GM12878 (cell line): ENCODE measurements around the gene TOX2. TPM values are rescaled to one million over a fixed set of nuclear protein-coding genes. Genes with fewer than 3 reads are reported as not detected.

ENCODE experiments used
- ATAC-seq: fragments of 200-7000 bp; cut with Tn5 transposase; 3 replicates; pipeline ENCODE4 v1.9.1; 2020; ENCODE audit warnings: mild to moderate bottlenecking, moderate library complexity
- BruUV-seq: library from RNA; stranded (reverse); fragments of 400-500 nt; replicated peaks from 2 replicates; lab custom pipeline; 2021; lab: Mats Ljungman, UMichigan
- CTCF ChIA-PET: fragments of 300-600 bp; sonication (Branson Sonifier 250); formaldehyde crosslinking; extraction: SDS; loops from one replicate; lab custom pipeline; 2021; ENCODE audit warnings: inconsistent platforms; lab: Yijun Ruan, JAX
- POLR2A ChIA-PET: fragments of 350-600 bp; formaldehyde crosslinking; extraction: SDS; loops from one replicate; lab custom pipeline; 2021; ENCODE audit warnings: inconsistent platforms; lab: Charles Lee
- RAD21 ChIA-PET: fragments of 300-600 bp; sonication (Branson Sonifier 250); formaldehyde crosslinking; loops from one replicate; lab custom pipeline; 2023; ENCODE audit warnings: antibody characterized with exemption; ENCODE audit not compliant: unreplicated experiment; lab: Charles Lee
- SMC1A ChIA-PET: fragments of 300-600 bp; sonication (Branson Sonifier 250); formaldehyde crosslinking; loops from one replicate; lab custom pipeline; 2023; ENCODE audit not compliant: unreplicated experiment, uncharacterized antibody; lab: Charles Lee
- DNase-seq: peaks from one replicate; pipeline ENCODE4 v3.0.0-alpha.2; 2011; ENCODE audit warnings: low read depth, low spot score
- FAIRE-seq: peaks from 3 replicates; lab custom pipeline; 2011; peaks lifted over from hg19 to GRCh38; lab: Jason Lieb, UNC
- H2AFZ ChIP-seq: 2 replicates; pipeline ENCODE4 v1.6.0; 2011; ENCODE audit warnings: low read depth, low read length, control low read depth; ENCODE audit not compliant: control insufficient read depth
- H3K27ac ChIP-seq: 2 replicates; pipeline ENCODE4 v1.5.1; 2011; ENCODE audit warnings: control low read depth; ENCODE audit not compliant: control insufficient read depth, insufficient read depth
- H3K27me3 ChIP-seq, 2 experiments: replicated peaks in 1 of 2; 2 replicates each; pipeline versions ENCODE4 v1.6.0 to v1.6.1; 2011; ENCODE audit warnings: low read length in 1 of 2; ENCODE audit not compliant: control insufficient read depth in 2 of 2, insufficient read depth in 2 of 2
- H3K36me3 ChIP-seq, 2 experiments: 2 replicates each; pipeline ENCODE4 v1.5.1; 2011; ENCODE audit warnings: low read length in 1 of 2; ENCODE audit not compliant: control insufficient read depth in 2 of 2, insufficient read depth in 2 of 2
- H3K4me1 ChIP-seq: 2 replicates; pipeline ENCODE4 v1.6.1; 2011; ENCODE audit warnings: mild to moderate bottlenecking, low read length, moderate library complexity, mixed read lengths; ENCODE audit not compliant: control insufficient read depth, insufficient read depth
- H3K4me2 ChIP-seq: 2 replicates; pipeline ENCODE4 v1.6.0; 2011; ENCODE audit warnings: control low read depth; ENCODE audit not compliant: control insufficient read depth, insufficient read depth
- H3K4me3 ChIP-seq: fragments of 200-600 bp; sonication (generic); 2 replicates; pipeline ENCODE4 v1.5.1; 2016
- H3K79me2 ChIP-seq: 2 replicates; pipeline ENCODE4 v1.6.0; 2011; ENCODE audit warnings: low read length; ENCODE audit not compliant: control insufficient read depth, insufficient read depth
- H3K9ac ChIP-seq: 2 replicates; pipeline ENCODE4 v1.8.0; 2011; ENCODE audit warnings: low read length, control low read depth, mixed read lengths; ENCODE audit not compliant: control insufficient read depth, insufficient read depth
- H3K9me3 ChIP-seq: replicated peaks from 3 replicates; pipeline ENCODE4 v1.5.1; 2011; ENCODE audit warnings: mild to moderate bottlenecking, low read length; ENCODE audit not compliant: control insufficient read depth, insufficient read depth
- H4K20me1 ChIP-seq: 2 replicates; pipeline ENCODE4 v1.6.0; 2011; ENCODE audit not compliant: control insufficient read depth, insufficient read depth
- BCL3 ChIP-seq: IDR thresholded peaks from 2 replicates; pipeline ENCODE4 v1.6.1; 2011; ENCODE audit warnings: borderline replicate concordance, low read depth, mild to moderate bottlenecking, moderate library complexity, low read length; ENCODE audit not compliant: insufficient read depth, poor library complexity, severe bottlenecking
- EED ChIP-seq: sonication (generic); IDR thresholded peaks from 2 replicates; pipeline ENCODE4 v1.6.1; 2016; ENCODE audit warnings: antibody characterized with exemption, low read depth
- MYC ChIP-seq: IDR thresholded peaks from 2 replicates; pipeline ENCODE4 v1.6.1; 2011; ENCODE audit warnings: mild to moderate bottlenecking, low read length, moderate library complexity, inconsistent platforms; ENCODE audit not compliant: insufficient read depth, insufficient replicate concordance, insufficient read length, severe bottlenecking
- NRF1 ChIP-seq: conservative IDR thresholded peaks from 2 replicates; pipeline ENCODE4 v1.6.1; 2011; ENCODE audit warnings: mild to moderate bottlenecking, low read depth, low read length, improper control_type of control experiment
- POLR2A ChIP-seq: IDR thresholded peaks from 2 replicates; pipeline ENCODE4 v1.6.1; 2011; ENCODE audit warnings: low read depth, mild to moderate bottlenecking, low read length
- RAD21 ChIP-seq: IDR thresholded peaks from 2 replicates; pipeline ENCODE4 v1.6.1; 2011; ENCODE audit warnings: mild to moderate bottlenecking, low read depth, low read length, moderate library complexity; ENCODE audit not compliant: insufficient read depth
- RELA ChIP-seq: fragments of 450-650 bp; IDR thresholded peaks from 2 replicates; pipeline ENCODE4 v1.8.0; 2014; ENCODE audit warnings: borderline replicate concordance; ENCODE audit not compliant: partially characterized antibody
- SUZ12 ChIP-seq: fragments of 200-600 bp; sonication (generic); IDR thresholded peaks from one replicate; pipeline ENCODE4 v1.6.1; 2018; ENCODE audit warnings: antibody characterized with exemption, mild to moderate bottlenecking; ENCODE audit not compliant: unreplicated experiment
- USF2 ChIP-seq: IDR thresholded peaks from 2 replicates; pipeline ENCODE4 v1.6.1; 2011; ENCODE audit warnings: low read depth, low read length, improper control_type of control experiment, borderline replicate concordance
- WRNIP1 ChIP-seq: IDR thresholded peaks from 2 replicates; pipeline ENCODE4 v1.6.1; 2011; ENCODE audit warnings: low read depth, low read length, improper control_type of control experiment, borderline replicate concordance
- YBX1 ChIP-seq: fragments of 450-650 bp; IDR thresholded peaks from 2 replicates; pipeline ENCODE4 v1.6.1; 2016; ENCODE audit warnings: antibody characterized with exemption
- WGBS: methylation state at CpG from one replicate; pipeline ENCODE4 v1.1.6; 2016; ENCODE audit warnings: low lambda C conversion rate; ENCODE audit not compliant: insufficient replicate concordance, insufficient coverage; ENCODE audit errors: missing lambda C conversion rate; 5-methylcytosine and 5-hydroxymethylcytosine counted together
- in situ Hi-C: fragments of 300-500 bp; cut with MboI; formaldehyde crosslinking; loops from 9 replicates; pipeline ENCODE4 v1.14.3; 2018; ENCODE audit warnings: mixed read lengths
- intact Hi-C: fragments of 100-400 bp; cut with micrococcal nuclease; formaldehyde crosslinking; loops from one replicate; pipeline ENCODE4 v1.14.2; 2022; ENCODE audit not compliant: unreplicated experiment
- polyA plus RNA-seq, 11 experiments: library from polyadenylated mRNA; depleted of rRNA in 4 of 11; unstranded in 6 of 11; stranded (reverse) in 5 of 11; fragments of >200 nt; fragmentation: Nextera tagmentation in 4 of 11; fragmentation: Illumina TruSeq in 1 of 11; extraction: Ambion mirVana in 4 of 11; extraction: Trizol in 1 of 11; gene quantifications; 1 replicate in 1 of 11; 2 replicates in 10 of 11; pipeline versions ENCODE4 v1.2.1 to v1.2.3, GENCODE V29; 2011 to 2016; ENCODE audit warnings: inconsistent platforms in 2 of 11, missing spikeins in 2 of 11, low read depth in 1 of 11
- total RNA-seq, 4 experiments: library from RNA; depleted of rRNA in 3 of 4; stranded (reverse); fragments of >200 nt in 3 of 4; fragmentation: Illumina TruSeq in 1 of 4; extraction: Trizol in 1 of 4; gene quantifications; 2 replicates each; pipeline versions ENCODE4 v1.2.1 to v1.2.3, GENCODE V29; 2013 to 2021

Gene TOX2
- total and polyA plus RNA-seq, 10 of the 15 experiments (the other 5 are each of a cell fraction or from before 2014, with no cell fraction given) = 2.6 to 40.5 (median 7.9) TPM

GRCh38 chr20:43903953-43904826 is 10.5 kb upstream of the TOX2 start:
- ChIA-PET POLR2A (no interaction called here), SMC1A (no interaction called here), CTCF (no interaction called here), RAD21 (no interaction called here)
- no peak for TF ChIP-seq POLR2A
- TF ChIP-seq BCL3 = no peak
- TF ChIP-seq USF2 = no peak
- FAIRE-seq (no peak), ATAC-seq (no peak; the same call in 2 of the 3 replicates), DNase-seq (no peak)
- Histone ChIP-seq H3K36me3 (no peaks in the 10 kb centered on the region), H2AFZ (no peak overlapping the region), H3K27me3 (no peaks in the 10 kb centered on the region), H3K79me2 (no peaks in the 10 kb centered on the region), H3K27ac (no peak overlapping the region), H3K4me1 (no peaks in the 10 kb centered on the region), H3K9me3 (peaks cover 9% of the 10 kb centered on the region), H3K9ac (no peak overlapping the region), H4K20me1 (no peaks in the 10 kb centered on the region), H3K4me3 (no peak overlapping the region), H3K4me2 (no peak overlapping the region)
- in situ Hi-C loops (no loop called here), intact Hi-C loops (no loop called here)
- BruUV-seq = no TSS peak
- 42% methylated on average over 14 of the region's 14 CpGs for WGBS

DNA sequence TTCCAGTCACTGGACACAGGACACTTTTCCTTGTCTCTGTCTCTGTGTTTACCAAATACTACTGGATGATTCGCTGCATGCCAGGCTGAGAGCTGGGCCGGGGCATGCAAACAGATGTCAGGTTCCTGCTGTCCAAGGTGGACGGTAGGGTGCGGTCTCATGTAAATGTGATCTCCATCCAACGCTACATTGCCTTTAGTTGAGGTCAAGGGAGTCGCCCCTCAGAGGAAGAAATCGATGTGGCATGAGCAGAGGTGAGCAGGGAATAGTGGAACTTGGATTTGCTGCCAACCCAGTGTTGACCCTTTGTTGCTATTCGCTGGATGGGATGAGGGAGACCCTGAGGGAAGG is 9.8 kb upstream of the TOX2 start:
- H3K9me3 ChIP-seq = peaks cover 11% of the 10 kb centered on the region
- no peaks in the 10 kb centered on the region for H3K4me1 ChIP-seq
- in situ Hi-C loops = no loop called here
- H3K27me3 ChIP-seq = no peaks in the 10 kb centered on the region
- H3K36me3 ChIP-seq = no peaks in the 10 kb centered on the region
- intact Hi-C loops = no loop called here
- no peaks in the 10 kb centered on the region for H4K20me1 ChIP-seq
- 81% methylated on average over 8 of the region's 8 CpGs for WGBS
- BruUV-seq = no TSS peak
- ChIA-PET CTCF (no interaction called here), RAD21 (no interaction called here), SMC1A (no interaction called here), POLR2A (no interaction called here)
- FAIRE-seq (no peak), DNase-seq (no peak), ATAC-seq (no peak)
- no peaks in the 10 kb centered on the region for H3K79me2 ChIP-seq
- no peak overlapping the region for H3K27ac ChIP-seq
- no peak overlapping the region for H2AFZ ChIP-seq
- H3K9ac ChIP-seq = no peak overlapping the region
- no peak overlapping the region for H3K4me2 ChIP-seq
- TF ChIP-seq EED (no peak), RELA (no peak), SUZ12 (no peak), WRNIP1 (no peak), RAD21 (no peak), NRF1 (no peak), YBX1 (no peak), MYC (no peak)
- no peak overlapping the region for H3K4me3 ChIP-seq
